ENCODE data around the gene GATA6.

GATA6 gene

GRCh38 chr18:22165049-22165602, 4.3 kb upstream of the GATA6 start:
- peak overlapping the region; percentile 0 for H3K4me3 ChIP-seq (ENCODE audit: low read depth, low read length)
- TF ChIP-seq CTCF (IDR thresholded peaks at IDR 0.05; ENCODE audit: low read depth, low read length, missing control alignments), result no peak
- in situ Hi-C loops (cut with HindIII; ENCODE audit: low sequenced_read_pairs), result no loop called here
- DNase-seq (ENCODE audit: low read depth), result no peak

- no peak overlapping the region for H3K4me3 ChIP-seq (ENCODE audit: low read depth, low read length)
- no peak for DNase-seq (ENCODE audit: low read depth)
- TF ChIP-seq CTCF (IDR thresholded peaks at IDR 0.05; ENCODE audit: low read depth, low read length, missing control alignments), result no peak
- in situ Hi-C loops (cut with HindIII; ENCODE audit: low sequenced_read_pairs), result no loop called here
Measured at GRCh38 chr18:22165603-22166068, 3.8 kb upstream of the GATA6 start.

GRCh38 chr18:22166069-22166950, 3.1 kb upstream of the GATA6 start:
- no peak overlapping the region for H3K4me3 ChIP-seq (ENCODE audit: low read depth, low read length)
- in situ Hi-C loops (cut with HindIII; ENCODE audit: low sequenced_read_pairs), result no loop called here
- DNase-seq (ENCODE audit: low read depth), result no peak

GRCh38 chr18:22167091-22167470, 2.3 kb upstream of the GATA6 start:
- no peak for TF ChIP-seq CTCF (IDR thresholded peaks at IDR 0.05; ENCODE audit: low read depth, low read length, missing control alignments)
- DNase-seq (ENCODE audit: low read depth), result no peak
- in situ Hi-C loops (cut with HindIII; ENCODE audit: low sequenced_read_pairs), result no loop called here
- H3K4me3 ChIP-seq (ENCODE audit: low read depth, low read length), result no peak overlapping the region

More at GRCh38 chr18:22166069-22166950, 3.1 kb upstream of the GATA6 start:
- TF ChIP-seq CTCF (IDR thresholded peaks at IDR 0.05; ENCODE audit: low read depth, low read length, missing control alignments), result no peak

- H3K4me3 ChIP-seq (ENCODE audit: low read depth, low read length), result no peak overlapping the region
- DNase-seq (ENCODE audit: low read depth), result no peak
- in situ Hi-C loops (cut with HindIII; ENCODE audit: low sequenced_read_pairs), result no loop called here
- no peak for TF ChIP-seq CTCF (IDR thresholded peaks at IDR 0.05; ENCODE audit: low read depth, low read length, missing control alignments)
Measured at GRCh38 chr18:22167471-22168241, 1.7 kb upstream of the GATA6 start.

- DNase-seq (ENCODE audit: low read depth), result no peak
- H3K4me3 ChIP-seq (ENCODE audit: low read depth, low read length), result peak overlapping the region; percentile 80
- no peak for TF ChIP-seq CTCF (IDR thresholded peaks at IDR 0.05; ENCODE audit: low read depth, low read length, missing control alignments)
- in situ Hi-C loops (cut with HindIII; ENCODE audit: low sequenced_read_pairs), result no loop called here
Measured at GRCh38 chr18:22168360-22168921, 948 bp upstream of the GATA6 start.

All from astrocyte of the cerebellum (primary cell).